GM18858 (cell line): ENCODE measurements around the gene THSD4.
"Not testable (repeated sequence)": the region's sequence is repeated elsewhere in the genome, so short reads cannot be mapped to it uniquely, and the experiment has no call there.

ENCODE experiments used
- ATAC-seq: cut with Tn5 transposase; IDR thresholded peaks from one replicate; pipeline ENCODE4 v1.9.1; 2021; ENCODE audit not compliant: unreplicated experiment

THSD4 gene

GRCh38 chr15:71186267-71186666, 71.0 kb downstream of the THSD4 start:
- no peak for ATAC-seq

- no peak for ATAC-seq
These were observed 71.8 kb downstream of the THSD4 start for GRCh38 chr15:71187078-71187477.

DNA sequence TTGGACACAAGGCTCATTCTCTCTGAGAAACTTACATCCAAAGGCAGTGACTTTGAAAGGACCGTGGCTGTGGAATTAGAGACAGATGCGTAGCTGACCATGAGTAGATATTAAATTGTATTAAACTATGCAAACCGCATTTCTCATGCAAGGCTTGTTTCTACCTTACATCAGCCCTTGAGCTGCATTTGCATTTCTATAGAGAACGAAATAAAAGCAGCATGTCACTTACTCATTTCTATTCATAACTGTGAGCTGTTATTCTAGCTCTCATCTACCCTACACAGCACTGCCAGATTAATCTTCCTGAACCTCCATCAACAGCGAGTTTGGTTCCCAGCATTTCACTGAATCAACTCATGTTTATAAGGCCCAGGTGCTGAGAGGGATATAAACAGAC, 72.3 kb downstream of the THSD4 start:
- ATAC-seq = no peak

GRCh38 chr15:71189718-71190117, 74.4 kb downstream of the THSD4 start:
- ATAC-seq = no peak

GRCh38 chr15:71191296-71191695, 76.0 kb downstream of the THSD4 start:
- ATAC-seq = no peak

GRCh38 chr15:71192816-71193215, 77.5 kb downstream of the THSD4 start:
- no peak for ATAC-seq

DNA sequence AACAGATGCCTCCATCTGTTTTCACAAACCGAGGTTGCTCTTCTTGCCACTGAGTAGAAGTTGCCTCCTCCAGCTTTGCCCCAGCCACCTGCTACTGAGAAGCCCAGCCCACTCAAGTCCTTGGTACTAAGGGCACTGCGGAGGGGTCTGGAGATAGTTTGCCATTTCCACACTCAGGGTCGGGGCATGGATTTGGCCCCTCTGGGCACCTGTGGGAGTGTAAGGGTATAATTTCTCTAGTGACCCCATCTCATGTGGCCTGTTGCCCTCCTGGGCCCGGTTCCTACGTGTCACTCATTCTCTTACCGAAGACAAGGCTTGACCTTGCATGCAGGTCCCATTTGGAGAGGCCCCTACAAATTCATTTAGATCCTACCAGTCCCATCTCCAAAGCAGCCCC, 79.0 kb downstream of the THSD4 start:
- ATAC-seq = no peak

- ATAC-seq = no peak
These were observed 80.0 kb downstream of the THSD4 start for GRCh38 chr15:71195242-71195641.

- no peak for ATAC-seq
These were observed 82.3 kb downstream of the THSD4 start for GRCh38 chr15:71197620-71198019.

DNA sequence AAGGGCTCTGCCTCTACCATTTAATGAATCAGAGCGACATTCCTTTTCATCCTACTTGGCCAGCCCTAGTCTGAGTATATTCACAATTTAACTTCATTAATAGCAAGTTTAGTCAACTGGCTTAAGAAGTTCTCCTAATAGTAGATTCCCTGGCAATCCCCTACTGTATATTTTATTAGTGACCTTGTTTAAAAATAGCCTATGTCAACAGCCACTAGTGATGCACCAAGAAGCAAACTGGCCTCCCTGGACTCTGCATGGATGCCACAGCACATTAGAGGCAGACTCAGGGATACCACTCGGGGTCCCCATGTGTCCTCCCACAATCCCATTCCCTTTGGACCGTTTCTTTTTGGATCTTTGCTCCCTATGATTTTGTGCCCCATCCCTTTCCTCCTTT, 83.6 kb downstream of the THSD4 start:
- ATAC-seq = no peak

DNA sequence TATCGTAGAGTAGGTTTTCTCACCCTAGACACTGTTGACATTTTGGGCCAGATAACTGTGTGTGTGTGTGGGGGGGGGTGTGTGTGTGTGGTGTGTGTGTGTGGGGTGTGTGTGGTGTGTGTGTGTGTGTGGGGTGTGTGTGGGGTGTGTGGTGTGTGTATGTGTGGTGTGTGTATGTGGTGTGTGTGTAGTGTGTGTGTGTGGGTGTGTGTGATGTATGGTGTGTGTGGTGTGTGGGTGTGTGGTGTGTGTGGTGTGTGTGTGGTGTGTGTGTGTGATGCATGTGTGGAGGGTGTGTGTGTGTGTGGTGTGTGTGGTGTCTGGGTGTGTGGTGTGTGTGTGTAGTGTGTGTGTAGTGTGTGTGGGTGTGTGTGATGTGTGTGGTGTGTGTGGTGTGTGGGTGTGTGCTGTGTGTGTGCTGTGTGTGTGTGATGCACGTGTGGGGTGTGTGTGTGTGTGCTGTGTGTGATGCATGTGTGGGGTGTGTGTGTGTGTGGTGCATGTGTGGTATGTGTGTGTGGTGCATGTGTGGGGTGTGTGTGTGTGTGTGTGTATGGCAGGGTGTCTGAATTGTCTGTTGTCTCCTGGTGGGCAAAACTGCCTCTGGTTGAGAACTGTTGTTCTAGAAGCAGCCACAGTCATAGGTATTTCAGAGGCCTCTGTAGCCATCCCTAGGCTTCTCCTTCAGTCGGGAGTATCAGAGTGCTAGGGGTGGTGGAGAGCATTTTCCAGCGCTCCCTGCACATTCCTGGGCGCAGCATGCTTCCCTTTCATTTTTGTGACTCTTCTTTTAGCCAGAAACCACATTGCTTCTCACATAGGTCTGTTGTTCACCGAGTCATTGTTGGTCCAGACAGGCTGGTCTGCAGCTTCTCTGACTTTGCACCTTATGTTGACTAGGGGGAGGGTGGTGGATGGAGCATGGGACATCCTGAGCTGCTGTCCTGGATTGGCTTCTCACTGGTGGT, 84.4 kb downstream of the THSD4 start:
- ATAC-seq = no peak

- no peak for ATAC-seq
These were observed 86.2 kb downstream of the THSD4 start for GRCh38 chr15:71201477-71201876.

- ATAC-seq = no peak
These were observed 87.4 kb downstream of the THSD4 start for GRCh38 chr15:71202712-71203111.

- no peak for ATAC-seq
These were observed 88.6 kb downstream of the THSD4 start for GRCh38 chr15:71203586-71204474.

DNA sequence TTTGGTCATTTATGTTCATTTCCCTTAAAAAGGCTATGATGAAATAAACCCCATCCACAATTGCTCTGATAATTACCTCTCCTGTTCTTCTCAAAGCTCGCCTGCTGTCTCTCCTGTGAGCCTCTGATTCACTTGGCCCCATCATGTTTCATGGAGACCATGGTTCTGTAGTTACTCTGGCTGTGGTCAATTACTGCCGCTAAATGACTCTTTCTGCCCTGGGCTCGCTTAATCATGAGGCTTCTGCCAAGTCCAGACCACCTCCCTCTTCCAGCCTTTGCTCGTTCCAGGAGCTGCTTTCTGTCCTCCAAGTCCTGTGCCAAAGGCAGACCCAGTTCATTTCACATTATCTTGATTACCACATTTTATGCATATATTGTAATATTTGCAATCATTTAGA, 91.9 kb downstream of the THSD4 start:
- no peak for ATAC-seq

GRCh38 chr15:71212146-71212545, 96.9 kb downstream of the THSD4 start:
- ATAC-seq = no peak

- not testable (repeated sequence) for ATAC-seq
These were observed 98.7 kb downstream of the THSD4 start for GRCh38 chr15:71213943-71214342.

DNA sequence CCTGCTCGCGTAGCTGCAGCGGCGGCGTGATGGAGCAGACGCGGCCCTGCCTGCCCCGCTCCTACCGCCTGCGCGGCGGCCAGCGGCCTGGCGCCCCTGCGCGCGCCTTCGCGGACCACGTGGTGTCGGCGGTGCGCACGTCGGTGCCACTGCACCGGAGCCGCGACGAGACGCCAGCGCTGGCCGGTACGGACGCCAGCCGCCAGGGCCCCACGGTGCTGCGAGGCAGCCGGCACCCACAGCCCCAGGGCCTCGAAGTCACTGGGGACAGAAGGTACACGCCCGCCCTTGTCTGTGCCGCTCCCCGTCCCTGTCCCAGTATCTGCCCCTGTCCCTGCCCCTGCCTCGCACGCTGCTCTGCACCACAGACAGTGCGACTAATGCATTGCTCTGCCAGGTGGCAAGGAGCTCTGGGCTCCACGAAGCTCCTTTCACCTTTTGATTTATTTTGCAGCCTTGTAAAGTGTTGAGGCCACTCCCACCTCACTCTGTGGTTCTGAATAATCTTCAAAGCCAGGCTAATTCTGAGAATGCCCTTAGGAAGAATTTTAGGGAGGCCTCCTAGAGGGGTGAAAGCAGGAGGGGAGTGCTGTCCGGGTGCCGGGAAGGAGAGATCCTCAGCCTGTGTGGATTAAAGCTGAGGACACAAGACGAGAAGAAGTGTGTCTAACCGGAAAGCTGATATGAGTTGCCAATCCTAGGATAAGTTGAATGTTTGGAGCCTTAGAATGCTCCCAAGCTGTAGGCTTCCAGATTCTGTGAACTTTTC, 100.0 kb downstream of the THSD4 start:
- ATAC-seq = no peak

DNA sequence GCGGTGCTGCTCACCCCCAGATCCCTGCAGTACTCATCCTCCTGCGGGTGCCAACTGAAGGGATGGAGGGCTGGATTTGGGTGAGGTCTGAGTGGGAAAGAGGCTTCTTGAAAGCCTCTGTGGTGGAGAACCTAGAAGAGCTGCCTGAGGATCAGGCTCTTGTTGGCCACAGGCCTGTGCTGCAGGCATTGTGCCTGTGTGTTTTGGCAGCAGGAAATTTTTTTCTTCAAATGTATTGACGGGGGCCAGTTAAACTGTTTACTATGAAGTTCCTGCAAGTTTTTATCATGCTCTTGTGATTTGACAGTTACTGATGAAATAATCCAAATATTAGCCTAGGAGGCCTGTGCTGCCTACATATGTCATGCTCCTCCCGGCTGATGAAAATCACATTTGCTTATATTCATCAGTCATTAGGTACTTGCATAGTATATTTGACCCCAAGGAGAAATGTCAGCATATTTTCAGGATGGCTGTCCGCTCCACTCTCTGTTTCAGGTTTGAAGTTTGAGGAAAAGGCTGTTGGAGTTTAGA, 103.1 kb downstream of the THSD4 start:
- ATAC-seq = no peak

DNA sequence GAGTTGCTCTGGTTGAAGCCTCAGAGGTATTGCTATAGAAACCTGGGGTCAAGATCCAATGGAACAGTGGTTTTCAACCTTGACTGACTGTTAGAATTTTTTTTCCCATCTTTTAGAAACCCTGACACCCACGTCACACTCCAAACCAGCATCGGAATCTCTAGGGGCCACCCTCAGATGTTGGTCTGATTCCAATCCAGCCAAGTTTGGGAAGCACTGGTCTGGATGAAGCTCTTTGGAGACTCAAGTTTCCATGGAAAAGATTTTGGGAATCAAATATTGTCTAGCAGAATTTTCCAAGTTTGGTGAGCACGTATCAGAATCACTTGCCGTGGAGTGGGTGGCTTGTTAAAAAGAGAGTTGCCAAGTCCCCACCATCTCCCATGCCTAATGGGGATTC, 103.8 kb downstream of the THSD4 start:
- ATAC-seq = no peak

DNA sequence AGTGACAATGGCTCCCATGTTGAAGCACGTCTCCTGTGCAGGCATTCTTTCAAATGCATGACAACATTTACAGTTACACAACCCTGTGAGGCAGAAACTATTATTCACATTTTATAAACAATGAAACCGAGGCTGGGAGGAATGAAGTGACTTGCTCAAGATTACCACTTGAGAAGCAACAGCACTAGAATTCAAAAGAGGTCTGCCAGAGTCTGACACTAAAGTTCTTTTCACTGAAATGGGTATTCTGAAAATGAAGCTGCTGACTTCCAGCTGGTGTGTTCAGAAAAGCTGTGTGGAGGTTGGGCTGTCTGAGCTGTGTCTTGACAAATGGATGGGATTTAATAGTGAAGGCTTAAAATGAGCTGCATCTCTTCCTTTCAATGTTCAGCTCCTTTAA, 104.4 kb downstream of the THSD4 start:
- no peak for ATAC-seq
